ENCODE results near the gene SHKBP1.
"Not testable (repeated sequence)": the region's sequence is repeated elsewhere in the genome, so short reads cannot be mapped to it uniquely, and the experiment has no call there.

The SHKBP1 gene

DNA sequence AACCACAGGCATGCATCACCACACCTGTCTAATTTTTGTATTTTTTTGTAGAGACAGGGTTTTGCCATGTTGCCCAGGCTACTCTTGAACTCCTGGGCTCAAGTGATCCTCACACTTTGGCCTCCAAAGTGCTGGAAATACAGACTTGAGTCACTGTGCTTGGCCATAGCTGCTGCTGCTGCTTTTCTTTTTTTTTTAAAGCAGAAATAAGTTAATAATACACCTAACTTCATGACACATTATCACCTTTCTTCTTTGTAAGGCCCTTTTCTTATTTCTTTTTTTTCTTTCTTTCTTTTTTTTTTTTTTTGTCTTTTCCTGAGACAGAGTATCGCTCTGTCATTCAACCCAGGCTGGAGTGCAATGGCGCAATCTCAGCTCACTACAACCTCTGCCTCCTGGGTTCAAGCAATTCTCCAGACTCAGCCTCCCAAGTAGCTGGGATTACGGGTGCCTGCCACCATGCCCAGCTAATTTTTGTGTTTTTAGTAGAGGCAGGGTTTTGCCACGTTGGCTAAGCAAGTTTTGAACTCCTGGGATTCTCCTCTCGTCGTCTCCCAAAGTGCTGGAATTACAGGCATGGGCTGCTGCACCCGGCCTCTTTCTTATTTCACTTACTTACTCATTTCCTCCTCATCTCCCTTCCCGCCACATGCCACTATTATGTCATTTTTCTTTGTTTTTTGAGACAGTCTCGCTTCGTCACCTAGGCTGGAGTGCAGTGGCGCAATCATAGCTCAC is 8.7 kb downstream of the SHKBP1 start:
- DNase-seq: no peak

DNA sequence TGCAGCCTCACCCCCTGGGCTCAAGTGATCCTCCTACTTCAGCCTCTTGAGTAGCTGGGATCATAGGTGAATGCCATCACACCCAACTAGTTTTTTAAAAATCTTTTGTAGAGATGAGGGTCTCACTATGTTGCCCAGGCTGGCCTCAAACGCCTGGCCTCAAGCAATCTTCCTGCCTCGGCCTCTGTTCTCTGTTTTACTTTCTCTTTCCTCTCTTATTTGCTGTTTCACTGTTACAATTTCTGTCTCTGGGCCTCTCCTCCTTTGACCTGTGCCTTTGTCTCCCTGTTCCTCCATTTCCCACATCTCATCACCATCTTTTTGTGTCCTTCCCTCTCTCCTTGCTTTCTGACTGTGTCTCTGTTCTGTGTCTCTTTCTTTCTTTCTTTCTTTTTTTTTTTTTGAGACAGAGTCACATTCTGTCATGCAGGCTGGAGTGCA is 9.3 kb downstream of the SHKBP1 start:
- DNase-seq: no peak

DNA sequence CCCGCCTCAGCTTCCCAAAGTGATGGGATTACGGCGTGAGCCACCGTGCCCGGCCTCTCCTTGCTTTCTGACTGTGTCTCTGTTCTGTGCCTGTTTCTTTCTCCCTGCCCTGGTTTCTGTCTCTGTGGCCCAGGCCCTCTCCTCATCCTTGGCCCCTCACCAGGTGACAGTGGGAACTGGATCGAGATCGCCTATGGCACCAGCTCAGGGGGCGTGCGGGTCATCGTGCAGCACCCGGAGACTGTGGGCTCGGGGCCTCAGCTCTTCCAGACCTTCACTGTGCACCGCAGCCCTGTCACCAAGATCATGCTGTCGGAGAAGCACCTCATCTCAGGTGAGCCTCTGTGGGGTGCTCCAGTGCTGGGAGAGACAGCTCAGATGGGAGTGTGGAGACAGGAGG is 9.9 kb downstream of the SHKBP1 start:
- no peak for DNase-seq

DNA sequence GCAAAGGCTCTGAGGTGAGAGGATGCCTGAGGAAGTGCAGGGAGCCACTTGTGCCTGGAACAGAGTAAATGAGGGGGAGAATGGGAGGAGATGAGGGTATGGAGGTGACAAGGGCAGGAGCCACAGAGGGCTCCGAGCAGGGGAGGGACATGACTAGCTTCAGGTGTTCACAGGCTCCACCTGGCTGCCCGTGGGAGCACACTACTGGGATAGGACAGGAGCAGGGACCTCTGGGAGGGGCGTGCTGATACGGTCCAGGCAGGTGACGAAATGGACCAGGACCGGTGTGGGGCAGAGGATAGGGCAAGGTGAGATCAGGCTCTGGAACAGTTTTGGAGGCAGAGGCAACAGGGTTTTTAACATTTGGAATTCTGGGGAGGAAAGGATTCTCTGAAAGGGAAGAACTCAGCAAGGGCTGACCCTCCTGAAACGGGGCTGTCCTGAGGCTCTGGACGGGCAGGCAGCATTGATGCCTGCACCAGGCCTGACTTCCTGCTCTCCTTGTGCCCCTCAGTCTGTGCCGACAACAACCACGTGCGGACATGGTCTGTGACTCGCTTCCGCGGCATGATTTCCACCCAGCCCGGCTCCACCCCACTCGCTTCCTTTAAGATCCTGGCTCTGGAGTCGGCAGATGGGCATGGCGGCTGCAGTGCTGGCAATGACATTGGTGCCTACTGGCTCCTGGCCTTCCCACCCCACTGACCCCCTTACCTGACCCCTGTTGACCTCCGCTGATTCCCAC is 11.6 kb downstream of the SHKBP1 start:
- no peak for DNase-seq

DNA sequence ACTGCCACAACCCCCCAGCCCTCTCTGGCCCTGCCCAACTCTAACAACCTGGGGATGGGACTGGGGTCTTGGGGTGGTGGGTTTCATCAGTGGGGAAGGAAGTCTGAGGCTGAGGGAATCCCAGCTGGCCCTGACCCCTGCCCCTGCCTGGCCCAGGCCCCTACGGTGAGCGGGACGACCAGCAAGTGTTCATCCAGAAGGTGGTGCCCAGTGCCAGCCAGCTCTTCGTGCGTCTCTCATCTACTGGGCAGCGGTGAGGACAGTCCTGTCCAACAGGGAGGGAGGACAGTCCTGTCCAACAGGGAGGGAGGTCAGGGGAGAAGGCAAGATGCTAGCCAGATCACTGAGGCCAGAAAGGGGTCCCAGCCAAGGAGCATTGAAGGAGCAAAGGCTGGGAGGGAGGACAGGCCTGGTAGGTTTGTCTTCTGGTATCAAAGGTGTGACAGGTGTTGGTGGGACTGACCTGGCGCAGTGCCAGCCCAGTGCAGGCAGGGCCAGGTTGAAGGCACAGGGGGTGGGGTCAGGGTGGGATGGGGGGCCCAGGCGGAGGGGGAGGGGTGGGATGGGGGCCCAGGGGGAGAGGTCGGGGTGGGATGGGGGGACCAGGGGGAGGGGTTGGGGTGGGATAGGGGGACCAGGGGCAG is 12.4 kb downstream of the SHKBP1 start:
- no peak for DNase-seq

DNA sequence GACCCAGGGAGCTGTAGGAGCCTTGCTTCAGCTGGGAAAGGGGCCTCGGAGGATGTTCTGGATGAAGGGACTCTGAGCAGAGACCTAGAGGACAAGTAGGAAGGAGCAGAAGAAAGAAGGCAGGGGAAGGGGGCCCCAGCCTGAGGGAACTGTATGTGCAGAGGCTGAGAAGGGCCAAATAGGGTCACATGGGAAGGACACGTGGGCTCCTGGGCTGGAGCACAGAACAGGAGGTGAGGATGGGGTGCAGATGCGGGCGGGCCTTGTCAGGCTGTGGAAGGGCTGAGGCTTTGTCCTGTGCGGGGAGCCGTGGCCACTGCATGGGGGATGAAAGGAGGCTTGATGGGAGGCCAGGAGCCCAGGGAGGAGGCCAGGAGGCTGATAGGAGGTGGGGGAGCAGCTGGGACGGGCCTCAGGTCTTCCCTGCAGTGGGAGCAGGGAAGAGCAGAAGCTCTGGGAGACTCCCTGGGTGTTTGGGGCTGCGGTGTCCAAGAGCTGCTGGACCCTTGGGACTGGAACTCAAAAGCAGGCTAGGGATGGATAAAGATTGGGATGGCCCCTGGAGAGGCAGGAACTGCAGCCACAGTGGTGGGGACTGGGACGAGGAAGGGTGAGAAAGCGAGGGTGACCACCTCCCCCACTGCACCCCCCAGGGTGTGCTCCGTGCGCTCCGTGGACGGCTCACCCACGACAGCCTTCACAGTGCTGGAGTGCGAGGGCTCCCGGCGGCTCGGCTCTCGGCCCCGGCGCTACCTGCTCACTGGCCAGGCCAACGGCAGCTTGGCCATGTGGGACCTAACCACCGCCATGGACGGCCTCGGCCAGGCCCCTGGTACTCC is 13.1 kb downstream of the SHKBP1 start:
- no peak for DNase-seq

DNA sequence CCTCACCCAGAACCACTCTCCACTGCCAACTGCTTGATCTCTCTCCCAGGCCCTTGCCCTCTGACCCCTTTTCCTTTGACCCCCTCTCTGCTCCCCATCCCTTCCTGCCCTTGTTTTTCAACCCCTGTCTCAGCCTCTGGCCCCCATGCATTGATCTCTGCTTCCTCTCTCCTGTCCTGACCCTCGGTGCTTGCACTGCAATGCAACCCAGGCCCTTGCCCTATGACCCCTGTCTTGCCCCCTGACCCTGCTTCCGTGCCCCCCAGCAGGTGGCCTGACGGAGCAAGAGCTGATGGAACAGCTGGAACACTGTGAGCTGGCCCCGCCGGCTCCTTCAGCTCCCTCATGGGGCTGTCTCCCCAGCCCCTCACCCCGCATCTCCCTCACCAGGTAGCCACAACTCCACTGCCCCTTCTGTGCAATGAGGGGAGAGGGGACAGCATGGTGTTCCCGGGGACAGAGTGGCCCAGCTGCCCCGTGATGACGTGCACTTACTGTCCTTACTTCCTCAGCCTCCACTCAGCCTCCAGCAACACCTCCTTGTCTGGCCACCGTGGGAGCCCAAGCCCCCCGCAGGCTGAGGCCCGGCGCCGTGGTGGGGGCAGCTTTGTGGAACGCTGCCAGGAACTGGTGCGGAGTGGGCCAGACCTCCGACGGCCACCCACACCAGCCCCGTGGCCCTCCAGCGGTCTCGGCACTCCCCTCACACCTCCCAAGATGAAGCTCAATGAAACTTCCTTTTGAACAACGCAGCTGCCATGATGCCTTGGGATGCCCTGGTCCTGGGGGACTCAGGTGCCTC is 14.0 kb downstream of the SHKBP1 start:
- no peak for DNase-seq

DNA sequence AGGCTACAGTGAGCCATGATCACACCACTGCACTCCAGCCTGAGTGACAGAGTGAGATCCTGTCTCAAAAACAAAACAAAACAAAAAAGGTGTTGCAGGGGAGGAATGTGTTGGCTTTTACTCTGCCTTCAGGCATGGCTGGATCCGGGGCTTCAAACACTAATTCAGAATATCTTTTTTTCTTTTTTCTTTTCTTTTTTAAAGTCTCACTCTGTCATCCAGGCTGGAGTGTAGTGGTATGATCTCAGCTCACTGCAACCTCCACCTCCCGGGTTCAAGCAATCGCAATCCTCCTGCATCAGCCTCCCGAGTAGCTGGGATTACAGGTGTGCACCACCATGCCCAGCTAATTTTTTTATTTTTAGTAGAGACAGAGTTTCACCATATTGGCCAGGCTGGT is 15.1 kb downstream of the SHKBP1 start:
- DNase-seq: not testable (repeated sequence)

DNA sequence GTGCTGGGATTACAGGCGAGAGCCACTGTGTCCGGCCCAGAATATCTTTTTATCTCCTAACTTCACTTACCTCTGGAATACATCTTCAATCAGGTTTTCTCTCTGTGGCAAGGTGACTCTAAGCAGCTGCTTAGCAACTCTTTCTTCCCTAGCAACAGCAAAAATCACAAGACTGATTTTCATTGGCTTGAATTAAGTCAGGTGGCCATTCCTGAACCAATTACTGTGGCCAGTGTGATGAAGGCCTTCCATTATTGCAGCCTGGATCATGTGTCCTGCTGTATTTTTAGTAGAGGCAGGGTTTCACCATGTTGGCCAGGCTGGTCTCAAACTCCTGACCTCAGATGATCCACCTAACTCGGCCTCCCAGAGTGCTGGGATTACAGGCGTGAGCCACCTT is 15.5 kb downstream of the SHKBP1 start:
- no peak for DNase-seq

DNA sequence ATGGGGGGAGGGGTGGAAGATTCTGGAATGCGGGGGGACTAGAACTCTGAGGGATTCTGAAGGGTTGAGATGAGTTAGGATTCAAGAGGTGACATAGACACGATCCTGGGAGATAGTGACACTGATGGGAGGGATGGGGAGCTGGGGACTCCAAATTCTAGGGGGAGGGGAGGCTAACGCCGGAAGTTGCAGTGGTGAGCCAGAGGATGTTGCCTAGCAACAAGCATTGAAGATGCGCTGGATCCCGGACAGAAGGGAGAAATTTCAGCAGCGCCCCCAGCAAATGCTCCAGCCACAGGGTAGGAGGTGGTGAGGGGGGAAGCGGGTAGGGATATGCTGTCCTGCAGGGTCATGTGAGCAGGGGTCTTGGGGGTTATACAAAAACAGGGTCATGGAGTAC is 17.6 kb downstream of the SHKBP1 start:
- DNase-seq: no peak

DNA sequence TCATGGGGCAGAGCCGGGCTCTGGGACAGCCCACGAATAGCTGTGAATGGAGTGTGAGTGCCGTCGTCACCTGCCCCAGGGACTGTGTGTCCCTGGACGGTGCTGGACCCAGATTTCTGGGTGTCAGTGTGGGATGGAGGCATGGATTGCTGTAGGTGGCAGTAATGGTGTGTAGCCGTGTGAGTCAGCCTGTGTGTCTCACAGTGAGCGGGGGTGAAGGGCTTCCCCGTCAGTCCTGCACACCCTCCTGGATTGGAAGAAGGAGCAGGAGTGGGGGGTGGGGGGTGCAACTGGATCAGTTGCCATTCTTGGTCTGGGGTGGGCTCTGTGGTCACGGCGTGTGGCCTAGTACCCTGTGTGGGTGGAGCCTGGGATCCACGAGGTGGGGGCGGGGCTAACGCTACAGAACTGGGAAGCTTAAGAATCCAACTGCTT is 18.0 kb downstream of the SHKBP1 start:
- DNase-seq: no peak

DNA sequence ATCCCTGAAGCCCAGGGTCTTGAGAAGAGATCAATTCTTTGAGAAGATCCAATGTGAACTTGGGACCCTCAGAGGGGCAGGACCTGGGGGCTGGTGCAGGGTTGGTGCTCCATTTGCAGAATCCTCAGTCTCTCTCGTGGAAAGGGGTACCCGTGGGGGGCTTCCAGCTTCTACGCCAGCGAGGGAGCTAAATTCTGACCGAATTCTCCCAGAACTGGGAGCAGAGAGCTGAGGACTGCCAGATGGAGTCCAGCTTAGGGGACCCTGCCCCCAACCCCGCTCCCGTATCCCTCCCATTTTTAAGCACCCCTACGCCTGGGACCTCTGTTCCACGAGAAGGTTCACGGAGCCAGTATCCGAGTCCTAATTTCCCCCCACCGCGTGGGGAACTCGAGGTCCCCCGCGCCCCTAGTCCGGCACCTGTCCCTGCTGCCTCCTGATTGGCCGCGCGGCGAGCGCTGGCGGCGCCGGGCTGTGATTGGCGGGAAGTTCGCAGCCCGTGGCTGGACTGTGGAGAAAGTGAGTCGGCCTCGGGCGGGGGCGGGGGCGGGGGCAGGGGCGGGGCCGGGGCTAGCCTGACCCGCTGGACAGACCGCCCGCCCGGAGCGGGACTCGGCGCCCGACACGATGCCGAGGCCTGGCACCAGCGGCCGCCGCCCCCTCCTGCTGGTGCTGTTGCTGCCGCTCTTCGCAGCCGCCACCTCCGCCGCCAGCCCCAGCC is 20.1 kb downstream of the SHKBP1 start:
- no peak for DNase-seq

DNA sequence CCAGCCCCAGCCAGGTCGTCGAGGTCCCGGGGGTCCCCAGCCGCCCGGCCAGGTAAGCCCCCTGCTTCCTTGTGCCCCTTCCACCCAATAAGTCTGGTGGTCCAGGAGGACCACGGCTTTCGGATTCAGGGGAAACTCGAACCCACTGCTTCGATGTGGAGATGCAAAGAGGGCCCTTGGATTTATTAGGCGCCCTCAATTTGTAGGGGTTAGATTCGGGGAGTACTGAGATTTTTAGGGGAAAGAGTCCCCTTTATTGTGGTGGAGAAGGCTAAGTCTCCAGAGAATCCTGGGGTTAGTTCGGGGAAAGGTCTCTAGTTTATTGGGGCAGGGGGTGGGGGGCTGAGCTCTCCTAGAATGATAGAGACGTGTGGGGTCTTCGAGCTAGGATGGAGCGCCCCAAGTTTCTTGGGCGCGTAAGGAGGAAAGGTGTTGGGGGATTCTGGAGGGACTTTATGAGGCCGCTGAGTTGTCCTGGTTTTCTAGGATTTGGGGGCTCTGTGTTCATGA is 20.7 kb downstream of the SHKBP1 start:
- no peak for DNase-seq

DNA sequence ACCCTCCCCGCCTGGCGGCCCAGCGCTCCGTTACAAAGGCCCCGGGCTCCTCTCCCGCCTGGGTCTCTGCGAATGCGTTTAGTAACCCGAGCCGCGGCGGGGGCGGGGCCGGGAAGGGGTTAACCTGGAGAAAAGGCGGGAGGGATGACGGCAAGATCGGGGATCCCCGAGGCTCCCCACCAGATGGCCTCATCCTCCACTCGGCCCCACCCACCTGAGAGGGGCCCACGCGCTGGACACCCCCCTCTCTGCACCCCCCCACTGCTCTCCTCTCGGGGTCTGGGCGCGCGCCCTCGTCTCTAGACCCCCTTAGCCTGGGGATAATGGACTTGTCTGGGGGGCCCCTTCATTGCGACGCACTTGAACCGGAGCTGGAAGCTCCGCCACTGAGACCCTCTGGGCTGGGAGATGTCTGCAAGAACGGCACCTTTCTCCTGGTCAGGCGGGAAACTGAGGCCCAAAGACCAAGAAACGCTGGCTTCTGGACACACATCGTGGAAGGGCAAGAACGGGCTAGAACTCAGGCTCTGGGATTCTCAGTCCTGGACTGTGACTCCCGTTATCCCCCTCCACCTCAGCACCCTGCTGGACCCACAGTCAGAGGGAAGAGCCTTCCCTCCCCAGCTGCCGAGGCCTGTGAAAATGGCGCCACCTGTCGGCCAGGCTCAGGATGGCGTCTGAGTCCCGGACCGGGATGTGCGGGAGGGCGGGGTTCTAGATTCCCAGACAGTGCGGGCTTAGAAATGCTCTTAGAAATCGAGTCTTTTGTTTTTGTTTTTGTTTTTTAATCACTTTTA is 21.6 kb downstream of the SHKBP1 start:
- DNase-seq: peak; percentile 86

DNA sequence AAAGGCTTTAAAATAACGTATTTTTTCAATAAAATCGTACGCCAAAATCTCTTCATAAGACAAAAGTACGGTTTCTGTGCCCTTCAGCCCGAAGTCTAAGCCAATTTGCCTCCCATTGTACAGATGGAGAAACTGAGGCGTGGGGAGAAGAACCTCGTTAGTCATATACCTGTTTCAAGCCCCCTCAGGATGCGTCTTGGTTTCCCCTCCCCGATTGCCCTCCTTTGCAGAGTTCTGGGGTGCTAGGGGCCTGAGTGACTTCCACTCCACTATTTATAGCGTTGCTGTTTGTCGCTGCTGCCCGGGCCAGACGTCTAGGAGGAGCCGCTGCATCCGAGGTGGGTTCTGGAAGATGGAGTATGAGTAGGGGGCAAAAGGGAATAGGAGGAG is 22.2 kb downstream of the SHKBP1 start:
- DNase-seq: no peak

DNA sequence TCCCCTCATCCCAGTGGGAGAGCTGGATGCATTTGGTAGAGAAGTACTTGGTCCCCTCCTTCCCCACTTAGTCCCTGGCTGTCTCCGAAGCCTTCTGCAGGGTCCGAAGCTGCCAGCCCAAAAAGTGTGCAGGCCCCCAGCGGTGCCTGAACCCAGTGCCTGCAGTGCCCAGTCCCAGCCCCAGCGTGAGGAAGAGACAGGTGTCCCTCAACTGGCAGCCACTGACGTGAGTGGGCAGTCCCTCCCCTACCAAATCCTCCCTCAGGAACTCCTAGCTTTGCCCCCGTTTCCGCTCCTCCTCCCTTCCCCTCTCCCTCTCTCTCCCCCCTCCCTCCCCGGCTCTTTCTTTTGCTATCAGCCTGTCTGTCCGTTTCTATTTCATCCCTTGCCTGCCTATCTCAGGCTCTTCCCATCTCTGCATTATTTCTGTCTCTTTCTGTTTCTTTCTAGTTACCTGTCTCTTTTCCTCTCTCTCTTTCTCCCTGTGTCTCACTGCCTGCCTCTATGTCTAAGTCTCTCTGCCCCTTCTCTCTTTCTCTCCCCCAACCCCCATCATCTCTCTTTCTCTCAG is 22.7 kb downstream of the SHKBP1 start:
- no peak for DNase-seq

DNA sequence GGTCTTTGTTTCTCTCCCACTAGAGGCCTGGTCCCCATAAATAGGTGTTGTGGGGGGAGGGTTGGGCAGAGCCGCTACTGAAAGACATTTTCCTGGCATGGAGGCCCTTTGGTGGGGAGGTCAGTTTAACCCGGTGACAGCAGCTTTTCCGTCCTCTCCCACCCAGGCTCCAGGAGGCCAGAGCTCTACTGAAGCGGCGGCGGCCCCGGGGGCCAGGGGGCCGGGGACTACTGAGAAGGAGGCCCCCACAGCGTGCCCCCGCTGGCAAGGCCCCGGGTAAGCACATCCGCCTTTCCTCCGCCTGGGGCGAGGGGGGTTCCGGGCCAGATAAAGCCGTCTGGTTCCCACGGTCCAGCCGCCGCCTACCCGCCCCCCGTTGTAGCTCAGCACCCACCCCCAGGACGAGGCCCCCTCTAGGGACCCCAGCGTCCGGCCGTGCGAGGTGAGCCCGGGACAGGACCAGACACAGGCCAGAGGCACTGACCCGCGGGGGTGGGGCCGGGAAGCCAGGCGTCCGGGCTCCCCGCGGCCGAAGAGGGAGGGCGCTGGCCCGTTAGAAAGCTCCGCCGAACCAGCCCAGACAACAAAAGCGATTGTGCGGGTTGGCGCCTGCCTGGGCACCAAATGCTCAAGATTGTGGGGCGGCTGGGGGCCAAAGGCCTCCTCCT is 23.4 kb downstream of the SHKBP1 start:
- DNase-seq: peak; percentile 14

DNA sequence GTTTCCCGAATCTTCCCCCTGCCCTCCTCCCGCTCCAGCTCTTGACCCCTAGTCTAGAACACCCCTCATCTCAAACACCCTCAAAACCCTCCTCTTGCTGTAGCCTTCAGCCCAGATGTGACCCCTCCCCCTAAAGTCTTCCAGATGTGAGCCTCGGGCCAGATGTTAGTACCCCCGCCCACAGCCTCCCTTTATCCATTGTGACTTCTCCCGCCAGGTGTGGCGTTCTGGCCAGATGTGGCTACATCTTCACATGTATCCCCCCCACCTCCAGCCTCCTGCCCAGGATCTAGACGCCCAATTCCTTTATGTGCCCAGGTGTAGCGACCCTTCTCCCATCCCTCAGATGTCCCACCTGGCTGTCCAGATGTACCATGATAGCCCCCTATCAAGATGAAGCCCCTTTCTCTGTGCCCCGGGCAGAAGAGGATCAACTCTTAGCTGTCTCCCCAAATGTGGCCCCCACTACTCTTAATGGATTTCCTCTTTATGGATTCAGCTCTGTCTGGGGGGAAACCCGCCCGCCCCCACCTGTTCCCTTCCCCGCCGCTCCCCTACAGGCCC is 24.0 kb downstream of the SHKBP1 start:
- no peak for DNase-seq
